ENCODE measurements around the gene SLC46A2.

The SLC46A2 gene, protein sequence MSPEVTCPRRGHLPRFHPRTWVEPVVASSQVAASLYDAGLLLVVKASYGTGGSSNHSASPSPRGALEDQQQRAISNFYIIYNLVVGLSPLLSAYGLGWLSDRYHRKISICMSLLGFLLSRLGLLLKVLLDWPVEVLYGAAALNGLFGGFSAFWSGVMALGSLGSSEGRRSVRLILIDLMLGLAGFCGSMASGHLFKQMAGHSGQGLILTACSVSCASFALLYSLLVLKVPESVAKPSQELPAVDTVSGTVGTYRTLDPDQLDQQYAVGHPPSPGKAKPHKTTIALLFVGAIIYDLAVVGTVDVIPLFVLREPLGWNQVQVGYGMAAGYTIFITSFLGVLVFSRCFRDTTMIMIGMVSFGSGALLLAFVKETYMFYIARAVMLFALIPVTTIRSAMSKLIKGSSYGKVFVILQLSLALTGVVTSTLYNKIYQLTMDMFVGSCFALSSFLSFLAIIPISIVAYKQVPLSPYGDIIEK

DNA sequence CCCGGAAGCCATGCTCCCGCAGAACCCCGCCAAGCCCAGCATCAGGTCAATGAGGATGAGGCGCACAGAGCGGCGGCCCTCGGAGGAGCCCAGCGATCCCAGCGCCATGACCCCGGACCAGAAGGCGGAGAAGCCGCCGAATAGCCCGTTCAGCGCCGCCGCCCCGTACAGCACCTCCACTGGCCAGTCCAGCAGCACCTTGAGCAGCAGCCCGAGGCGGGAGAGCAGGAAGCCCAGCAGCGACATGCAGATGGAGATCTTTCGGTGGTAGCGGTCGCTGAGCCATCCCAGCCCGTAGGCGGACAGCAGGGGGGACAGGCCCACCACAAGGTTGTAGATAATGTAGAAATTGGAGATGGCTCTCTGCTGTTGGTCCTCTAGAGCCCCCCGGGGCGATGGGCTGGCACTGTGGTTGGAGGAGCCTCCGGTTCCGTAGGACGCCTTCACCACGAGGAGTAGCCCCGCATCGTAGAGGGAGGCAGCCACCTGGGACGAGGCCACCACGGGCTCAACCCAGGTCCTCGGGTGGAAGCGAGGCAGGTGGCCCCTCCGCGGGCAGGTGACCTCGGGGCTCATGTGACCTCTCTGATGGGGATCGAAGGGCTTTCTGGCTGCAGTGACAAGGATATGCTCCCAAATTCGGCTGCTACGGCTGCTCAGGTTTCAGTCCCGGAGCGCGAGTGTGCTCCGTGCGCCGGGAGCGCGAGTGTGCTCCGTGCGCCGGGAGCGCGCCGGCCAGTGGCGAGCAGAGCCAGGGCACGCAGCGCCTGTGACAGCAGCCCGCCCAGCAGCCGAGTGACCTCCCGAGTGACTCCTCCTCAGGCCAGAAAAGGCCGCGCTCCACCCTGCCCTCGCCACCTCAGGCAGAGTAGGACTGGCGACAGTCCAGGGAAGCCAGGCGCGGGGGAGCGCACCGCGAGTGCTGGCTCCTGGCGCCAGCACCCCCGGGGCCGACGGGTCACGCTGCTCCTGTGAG is at the start of gene SLC46A2:
TSS of gene SLC46A2 (minus strand) at position 771 of the 976 bp plus-strand sequence. CDS start at position 576, 195 bp downstream.
- no peak for DNase-seq

DNA sequence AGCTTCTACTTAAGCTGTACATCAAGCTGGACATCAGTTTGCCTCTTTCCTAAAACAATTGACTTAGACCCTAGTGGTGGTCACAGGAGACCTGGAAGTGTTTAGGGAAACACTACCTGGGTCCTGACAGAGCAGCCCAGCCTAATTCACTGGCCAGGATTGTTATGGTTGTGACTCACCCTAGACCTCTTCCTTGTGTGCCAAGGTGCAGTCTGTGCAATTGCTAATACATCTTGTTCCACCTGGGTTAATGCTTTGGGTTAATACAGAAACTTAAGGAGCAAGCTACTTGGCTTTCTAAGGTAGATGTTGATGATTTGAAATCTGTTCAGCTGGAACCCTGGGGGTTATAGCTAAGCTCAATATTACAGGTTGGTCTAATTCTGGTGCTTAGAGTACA is 48.7 kb upstream of the SLC46A2 start:
- DNase-seq = no peak

DNA sequence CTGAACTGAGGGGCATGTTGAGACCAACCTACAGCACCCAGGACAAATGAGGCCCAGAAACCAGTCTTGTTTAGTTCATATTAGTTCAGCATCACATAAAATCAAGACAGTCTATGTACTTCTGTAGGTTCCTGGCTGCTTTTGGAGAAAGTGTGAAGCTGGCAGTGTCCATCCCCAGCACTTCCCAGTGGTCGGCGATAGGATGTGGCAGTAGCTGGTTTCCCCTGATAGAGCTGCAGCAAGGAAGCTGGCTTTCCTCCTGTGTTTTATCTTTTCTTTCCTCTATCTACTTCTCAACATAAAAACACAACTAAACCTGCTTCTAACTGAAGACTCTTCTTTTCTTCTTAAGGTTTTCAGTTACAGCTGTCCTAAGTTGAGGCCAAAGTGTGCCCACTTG is 43.0 kb upstream of the SLC46A2 start:
- no peak for DNase-seq

DNA sequence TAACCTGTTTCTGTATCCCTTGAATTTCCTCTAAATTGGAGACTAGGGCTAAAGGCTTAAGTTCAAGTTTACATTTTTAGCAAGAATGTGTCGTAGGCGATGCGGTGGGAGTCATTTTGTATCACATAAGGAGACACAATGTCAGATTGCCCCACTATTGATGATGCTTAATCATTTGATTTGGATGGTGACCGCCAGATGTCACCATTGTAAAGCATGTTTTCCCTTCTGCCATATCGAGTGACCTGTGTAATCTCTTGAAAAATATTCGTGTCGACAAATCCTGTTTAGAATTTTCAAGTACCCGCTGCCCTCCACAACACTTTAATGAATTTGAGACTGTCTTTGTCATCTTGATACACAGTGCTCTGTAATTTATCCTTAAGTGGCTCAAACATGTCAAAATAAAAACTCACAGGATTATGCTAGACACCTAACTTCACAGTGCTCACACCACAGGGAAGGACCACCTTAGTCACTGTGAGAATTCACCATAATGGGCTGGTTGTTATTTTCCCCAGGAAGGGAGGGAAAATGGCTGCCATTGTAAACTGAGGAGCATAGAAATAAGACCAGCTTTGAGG is 34.5 kb upstream of the SLC46A2 start:
- peak; percentile 40 for DNase-seq

DNA sequence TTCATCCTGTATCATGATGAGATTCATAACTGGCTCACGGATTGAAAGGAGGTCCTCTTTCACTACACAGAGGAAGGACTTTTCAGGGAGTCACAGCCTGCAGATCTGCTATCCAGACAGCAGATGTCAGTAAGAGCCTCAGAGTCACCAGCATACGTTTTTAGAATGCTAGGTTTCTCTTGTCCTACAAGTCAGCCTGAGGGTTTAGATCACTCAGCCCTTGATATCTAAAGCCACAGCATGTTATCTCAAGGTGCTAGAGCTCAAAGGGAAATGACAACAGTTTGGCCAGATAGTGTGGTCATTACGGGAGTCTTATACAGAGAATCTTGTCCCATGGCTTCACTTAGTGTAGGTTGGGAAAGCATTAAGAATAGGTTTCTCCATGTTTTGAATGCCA is 30.9 kb upstream of the SLC46A2 start:
- peak; percentile 44 for DNase-seq

DNA sequence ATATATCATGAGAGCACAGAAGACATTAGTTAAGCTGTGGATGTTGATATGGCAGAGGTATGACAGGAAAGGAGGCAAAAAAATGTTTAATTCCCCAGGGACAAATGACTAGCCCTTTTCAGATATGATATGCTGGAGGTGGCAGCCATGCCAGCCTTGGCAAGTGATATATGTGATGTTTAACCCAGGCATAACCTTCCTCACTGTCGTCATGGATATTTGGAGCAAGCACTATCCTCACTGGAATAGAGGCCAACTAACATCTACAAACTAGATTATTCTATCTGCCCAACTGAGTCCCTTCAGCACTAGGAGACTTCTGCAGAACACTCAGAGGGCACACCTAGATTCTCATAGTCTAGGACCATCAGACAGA is 27.3 kb upstream of the SLC46A2 start:
- no peak for DNase-seq

DNA sequence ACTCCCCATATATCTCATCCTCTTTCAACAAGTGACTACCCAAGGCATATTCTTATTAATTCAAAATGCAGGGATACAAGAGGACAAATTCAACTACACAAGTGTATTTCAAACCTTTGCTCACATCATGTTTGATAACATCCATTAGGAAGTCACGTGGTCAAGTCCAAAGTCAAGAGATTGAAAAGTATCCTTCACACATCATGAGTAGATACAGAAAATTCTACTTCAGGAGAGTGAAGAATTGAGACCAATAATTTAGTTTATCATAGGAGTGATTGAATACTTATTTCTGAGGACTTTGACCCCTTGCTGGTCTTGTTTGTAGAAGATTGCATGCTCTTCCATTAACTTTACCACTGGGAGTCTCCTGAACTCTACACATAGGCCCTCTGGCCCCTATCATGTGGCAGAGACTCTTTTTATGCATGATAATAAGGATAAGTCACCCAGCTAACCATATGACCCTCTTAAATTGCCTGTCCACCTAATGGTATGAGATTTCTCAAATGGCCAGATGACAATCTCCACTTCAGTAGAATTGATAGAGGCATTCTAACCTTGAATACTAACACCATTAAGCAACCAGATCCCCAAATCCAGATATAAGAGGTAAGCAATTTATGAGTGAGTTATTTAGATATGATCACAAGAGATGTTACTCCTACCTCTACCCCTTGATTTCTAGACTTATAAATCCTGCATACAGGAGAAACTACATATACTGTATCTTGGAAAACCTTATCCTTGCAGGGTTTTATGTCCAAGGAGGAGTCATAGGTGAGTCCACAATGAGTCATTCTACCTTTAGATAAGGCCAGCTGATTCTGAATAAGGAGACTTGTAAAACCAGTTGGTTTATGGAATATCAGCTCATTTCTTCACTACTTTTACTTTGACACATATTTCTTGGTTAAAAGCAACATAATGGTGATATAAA is 26.6 kb upstream of the SLC46A2 start:
- no peak for DNase-seq

DNA sequence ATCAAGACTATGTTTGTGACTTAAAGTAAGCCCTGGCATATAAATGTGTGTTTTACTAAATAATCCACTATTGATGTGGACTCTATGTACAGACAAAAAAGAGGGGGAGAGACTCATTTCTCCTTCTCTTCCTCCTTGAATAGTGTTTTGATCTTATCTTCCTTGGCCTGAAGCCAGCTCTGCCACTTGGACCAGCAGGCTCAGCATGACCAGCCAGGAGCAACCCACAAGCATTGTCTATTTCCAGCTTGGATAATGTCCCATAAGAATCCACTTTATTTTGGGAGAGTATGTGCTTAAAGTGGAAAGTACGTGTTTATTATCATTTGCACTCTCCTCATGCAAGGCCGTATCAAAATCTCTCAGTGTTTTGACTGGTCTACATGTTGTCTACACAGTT is 23.8 kb upstream of the SLC46A2 start:
- no peak for DNase-seq

DNA sequence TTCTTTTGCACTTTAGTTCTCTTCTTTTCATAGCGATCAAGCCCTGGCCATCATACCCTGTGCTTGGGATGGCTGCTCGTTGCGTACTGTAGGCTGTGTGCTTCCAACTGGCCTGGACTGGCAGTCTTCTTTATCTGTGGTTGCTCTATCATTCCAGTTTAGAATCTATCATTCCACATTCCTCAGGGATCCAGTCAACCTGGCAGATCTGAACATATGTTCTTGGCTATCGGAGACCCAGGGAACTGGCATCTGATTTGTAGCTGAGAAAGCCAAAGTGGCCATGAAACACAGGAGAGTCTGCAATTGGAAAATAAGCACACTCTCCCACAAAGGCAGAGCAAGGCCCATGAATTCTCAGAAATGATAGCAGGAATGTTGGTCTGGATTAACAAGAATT is 22.6 kb upstream of the SLC46A2 start:
- no peak for DNase-seq

DNA sequence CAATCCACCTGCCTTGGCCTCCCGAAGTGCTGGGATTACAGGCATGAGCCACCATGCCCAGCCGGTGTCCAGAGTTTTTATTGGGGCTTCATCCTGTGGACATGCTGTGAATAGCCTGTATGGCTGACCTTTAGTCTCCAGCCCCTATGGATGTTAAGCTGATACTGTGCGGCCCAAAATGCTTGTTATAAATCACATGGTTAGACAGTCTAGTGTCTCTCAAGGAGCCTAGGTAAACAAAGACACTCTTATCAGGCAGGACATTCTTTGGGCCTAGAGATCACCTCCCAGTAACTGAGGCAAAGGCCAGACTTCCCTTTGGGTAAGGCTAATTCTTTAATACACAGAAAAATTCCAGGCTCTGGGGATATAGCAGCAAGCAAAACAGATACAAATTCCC is 22.0 kb upstream of the SLC46A2 start:
- DNase-seq = no peak

DNA sequence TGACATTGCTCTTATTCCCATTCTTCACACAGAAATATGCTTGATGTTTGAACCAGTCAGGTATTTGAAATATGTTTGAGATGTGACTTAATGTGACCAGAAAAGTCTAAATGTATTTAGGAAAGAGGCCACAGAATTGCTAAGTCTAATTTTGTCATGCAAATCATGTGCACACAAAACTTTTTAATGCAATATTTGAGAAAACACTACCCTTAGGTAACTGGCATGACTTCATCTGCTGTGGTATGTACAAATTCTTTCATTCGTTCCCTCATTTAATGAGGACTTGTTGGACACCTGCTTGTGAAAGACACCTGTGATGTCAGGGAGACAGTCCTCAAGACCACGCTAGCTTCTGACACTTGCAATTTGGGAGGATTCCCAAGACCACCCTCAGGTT is 21.1 kb upstream of the SLC46A2 start:
- no peak for DNase-seq

DNA sequence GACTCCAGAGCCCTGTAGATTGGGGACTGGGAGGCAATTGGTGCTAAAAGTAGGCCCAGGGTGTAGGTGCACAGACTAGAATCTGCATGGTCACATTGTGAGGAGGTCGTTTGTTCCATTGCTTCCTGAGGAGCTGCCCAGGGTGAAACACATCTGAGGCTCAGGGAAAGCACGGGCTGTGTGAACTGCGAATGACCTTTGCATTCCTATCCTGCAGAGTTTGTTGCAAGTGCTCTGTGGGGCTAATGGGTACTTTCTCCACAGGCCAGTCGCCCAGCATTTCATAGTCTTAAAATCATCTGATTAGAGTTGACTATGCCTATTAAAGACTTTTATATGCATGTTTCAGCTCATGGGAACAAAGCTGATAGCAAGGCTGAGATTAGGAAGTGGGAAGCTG is 14.4 kb upstream of the SLC46A2 start:
- DNase-seq = no peak

DNA sequence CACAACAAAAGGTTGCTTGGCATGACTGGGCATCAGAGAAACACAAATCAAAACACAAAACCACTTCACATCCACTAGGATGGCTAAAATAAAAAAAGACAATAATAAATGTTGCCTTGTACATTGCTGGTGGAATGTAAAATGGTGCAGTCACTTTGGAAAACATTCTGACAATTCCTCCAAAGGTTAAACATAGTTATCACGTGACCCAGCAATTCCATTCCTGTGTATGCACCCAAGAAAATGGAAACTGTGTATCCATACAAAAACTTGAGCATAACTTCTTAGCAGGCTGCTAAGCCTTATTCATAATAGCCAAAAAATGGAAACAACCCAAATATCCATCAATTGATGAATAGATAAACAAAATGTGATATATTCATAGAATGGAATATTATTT is 10.2 kb upstream of the SLC46A2 start:
- no peak for DNase-seq

DNA sequence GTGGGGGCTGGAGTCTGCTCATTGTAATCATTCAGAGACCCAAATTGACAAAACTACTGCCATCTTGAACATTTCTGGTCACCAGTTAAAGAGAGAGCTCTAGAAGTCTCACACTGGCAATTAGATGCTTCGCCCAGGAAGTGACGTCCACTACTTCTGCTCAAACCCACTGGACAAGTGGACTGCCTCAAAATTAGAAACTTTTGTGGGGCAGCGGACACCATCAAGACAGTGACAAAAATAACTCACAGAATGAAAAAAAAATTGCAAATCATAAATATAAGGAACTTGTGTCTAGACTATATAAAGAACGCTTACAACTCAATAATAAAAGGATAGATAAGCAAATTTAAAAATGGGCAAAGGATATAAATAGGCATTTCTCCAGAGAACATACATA is 9.8 kb upstream of the SLC46A2 start:
- no peak for DNase-seq

DNA sequence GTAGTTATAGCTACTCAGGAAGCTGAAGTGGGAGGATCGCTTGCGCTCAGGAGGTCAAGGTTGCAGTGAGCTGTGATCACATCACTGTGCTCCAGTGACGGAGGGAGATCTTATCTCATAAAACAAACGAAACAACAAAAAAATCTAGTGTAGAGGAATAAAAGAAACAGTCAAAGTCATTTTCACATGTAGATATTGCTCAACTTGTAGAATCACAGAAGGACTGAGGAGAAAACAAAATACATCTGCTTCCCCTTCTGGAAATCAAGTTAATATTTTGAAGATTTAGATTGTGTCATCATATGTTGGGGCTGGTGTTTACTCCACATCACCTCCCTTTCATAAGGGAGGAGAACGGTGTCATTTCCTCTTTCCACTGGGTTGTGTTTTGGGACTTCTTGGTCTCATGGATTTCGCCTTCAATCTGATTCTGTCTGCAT is 8.2 kb upstream of the SLC46A2 start:
- no peak for DNase-seq

DNA sequence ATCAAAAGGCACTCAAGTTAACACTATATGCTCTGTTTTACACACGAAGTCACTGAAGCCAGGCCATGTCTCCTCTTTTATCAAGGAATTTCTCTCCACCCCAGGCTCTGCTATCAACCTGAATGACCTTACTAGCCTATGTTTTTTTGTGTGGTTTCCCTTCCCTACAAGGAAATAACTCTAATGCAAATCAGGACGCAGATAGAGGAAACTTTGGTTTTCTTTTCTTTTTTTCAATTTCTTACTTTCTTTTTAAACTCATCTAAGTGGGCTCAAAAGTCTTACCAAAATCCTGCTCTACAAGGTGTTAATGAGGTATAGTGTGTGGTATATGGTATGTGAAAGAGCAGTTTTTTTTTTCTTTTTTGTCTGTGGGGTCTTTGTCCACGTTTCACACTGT is 5.5 kb upstream of the SLC46A2 start:
- DNase-seq = no peak

DNA sequence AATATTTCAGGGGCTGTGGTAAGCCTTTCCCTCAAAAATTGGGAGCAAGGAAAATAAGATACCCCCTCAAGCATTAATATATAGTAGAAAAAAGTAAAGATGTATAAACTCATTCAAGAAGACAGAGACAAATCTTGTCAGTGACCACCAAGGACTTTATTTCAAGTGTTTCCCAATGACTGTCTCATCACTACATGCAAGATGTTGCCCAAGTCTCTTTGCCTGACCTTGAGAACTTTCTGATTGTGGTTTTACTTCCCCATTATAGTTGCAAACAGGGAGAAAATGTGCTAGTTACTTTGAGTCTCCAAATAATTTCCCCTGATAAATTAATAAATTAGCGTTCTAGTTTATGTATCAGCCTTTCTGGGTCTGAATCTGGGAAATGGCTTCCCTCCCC is 4.0 kb upstream of the SLC46A2 start:
- no peak for DNase-seq

DNA sequence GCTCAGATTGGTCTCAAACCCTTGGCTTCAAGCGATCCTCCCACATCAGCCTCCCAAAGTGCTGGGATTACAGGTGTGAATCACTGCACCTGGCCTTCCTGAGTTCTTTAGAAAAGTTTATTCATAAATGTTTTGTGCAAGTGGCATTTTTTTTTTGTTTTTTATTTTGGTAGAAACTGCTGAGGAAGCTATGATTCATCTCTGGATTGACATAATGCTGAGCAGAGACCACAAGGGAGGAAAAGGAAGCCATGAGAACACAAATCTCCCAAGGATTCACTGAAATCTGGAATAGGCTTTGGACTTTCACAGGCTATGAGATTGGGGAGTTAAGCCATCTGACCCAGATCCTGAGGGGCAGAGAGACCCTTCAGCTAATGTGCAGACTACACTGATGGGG is 3.4 kb upstream of the SLC46A2 start:
- DNase-seq = no peak

DNA sequence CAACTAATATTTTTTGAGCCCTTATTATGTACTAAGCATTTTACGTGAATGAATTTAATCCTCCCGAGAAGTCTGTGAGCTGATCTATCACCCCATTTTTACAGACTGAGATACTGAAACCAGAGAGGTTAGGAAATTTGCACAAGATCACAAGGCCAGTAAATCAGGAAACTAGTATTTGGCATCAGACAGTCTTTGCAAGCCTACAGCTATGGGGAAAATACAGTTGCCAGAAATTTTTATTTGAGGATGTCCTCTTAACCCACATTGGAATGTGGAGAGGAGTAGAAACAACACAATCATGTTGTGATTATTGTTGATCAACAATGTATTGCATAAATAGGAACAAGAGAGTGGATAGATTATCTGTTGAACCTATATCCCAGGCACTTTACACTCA is 2.3 kb upstream of the SLC46A2 start:
- no peak for DNase-seq

DNA sequence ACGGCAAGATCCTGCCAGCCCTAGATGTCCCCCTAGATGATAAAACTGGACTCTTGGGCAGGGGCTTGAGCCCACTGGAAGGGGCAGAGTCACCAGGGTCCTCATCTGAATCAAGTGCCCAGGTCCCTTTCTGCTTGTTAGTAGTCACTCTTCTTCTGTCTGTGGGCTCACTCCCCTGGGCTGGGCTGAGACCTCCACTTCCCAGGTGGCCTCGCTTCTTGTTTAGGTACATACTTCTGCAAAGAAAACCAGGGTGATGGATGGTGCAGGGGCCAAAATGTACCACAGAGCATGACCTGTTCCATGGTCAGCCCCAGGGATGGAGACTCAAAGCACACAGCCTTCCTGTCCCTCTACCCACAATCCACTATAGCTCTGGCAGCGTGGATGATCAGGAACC is 845 bp upstream of the SLC46A2 start:
- no peak for DNase-seq

DNA sequence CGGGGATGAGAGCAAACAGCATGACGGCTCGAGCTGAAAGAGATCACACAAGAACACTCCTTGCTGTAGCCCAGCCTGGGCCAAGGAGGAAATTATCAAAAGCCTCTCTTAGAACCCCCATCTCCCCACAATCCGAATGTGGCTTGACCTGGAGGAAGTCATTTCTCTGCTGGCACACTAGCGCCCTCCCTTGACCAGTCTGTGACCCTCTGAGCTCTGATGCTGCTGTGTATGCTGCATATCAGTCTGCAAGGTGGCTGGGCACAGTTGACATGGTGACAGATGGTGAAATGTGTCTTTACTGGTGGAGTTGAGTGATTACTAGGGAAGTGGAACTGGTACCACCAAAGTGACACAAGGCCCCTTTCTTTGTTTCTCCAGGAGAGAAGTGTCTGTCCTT is 3.3 kb downstream of the SLC46A2 start:
- peak; percentile 6 for DNase-seq

DNA sequence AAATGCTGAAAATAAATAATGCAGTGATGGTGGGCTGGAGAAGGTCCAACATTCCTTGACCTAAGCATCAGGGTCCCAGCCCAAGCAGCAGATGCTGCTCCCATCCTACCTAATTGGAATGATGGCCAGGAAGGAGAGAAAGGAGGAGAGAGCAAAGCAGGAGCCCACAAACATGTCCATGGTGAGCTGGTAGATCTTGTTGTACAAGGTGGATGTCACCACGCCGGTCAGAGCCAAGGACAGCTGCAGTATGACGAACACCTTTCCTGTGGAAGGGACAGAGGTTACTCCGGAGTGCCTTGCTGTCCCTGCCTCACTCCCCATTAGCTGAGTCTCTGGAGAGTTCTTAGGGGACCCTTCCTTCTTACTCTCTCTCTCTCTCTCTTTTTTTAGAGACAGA is 4.3 kb downstream of the SLC46A2 start:
- DNase-seq = no peak

All from hematopoietic multipotent progenitor cell treated with erythropoietin and hydrocortisone succinate and interleukin-3 and kit ligand, for 8 days (in vitro differentiated cells).